A549 (cell line): ENCODE data around the gene SLC9C1. TPM values are rescaled to one million over a fixed set of nuclear protein-coding genes. Genes with fewer than 3 reads are reported as not detected.

Experiments used
- ATAC-seq, 2 experiments: fragments of 200-7000 bp in 1 of 2; fragments of >200 bp in 1 of 2; cut with Nextera tagmentation in 1 of 2; cut with Tn5 transposase in 1 of 2; 3 replicates each; pipeline versions ENCODE4 v1.8.0 to v1.9.1; 2018 to 2020; ENCODE audit warnings: mild to moderate bottlenecking in 1 of 2, moderate library complexity in 1 of 2
- CTCF ChIA-PET: fragments of 300-600 bp; sonication (Branson Sonifier 250); formaldehyde crosslinking; extraction: SDS; loops from one replicate; lab custom pipeline; 2021; ENCODE audit warnings: antibody characterized with exemption, inconsistent platforms; lab: Yijun Ruan, JAX
- POLR2A ChIA-PET: fragments of 350-600 bp; formaldehyde crosslinking; extraction: SDS; loops from one replicate; lab custom pipeline; 2021; ENCODE audit warnings: antibody characterized with exemption, inconsistent platforms; lab: Yijun Ruan, JAX
- DNase-seq, 2 experiments: peaks; one replicate each; pipeline versions ENCODE4 v3.0.0 to v3.0.0-alpha.2; 2011 to 2016; ENCODE audit warnings: low read depth in 1 of 2, low spot score in 1 of 2
- FAIRE-seq: peaks from 2 replicates; lab custom pipeline; 2011; peaks lifted over from hg19 to GRCh38; lab: Jason Lieb, UNC
- H3K27ac ChIP-seq, 2 experiments: fragments of >200 bp; sonication (Bioruptor Twin); formaldehyde crosslinking; 3 replicates each; pipeline ENCODE4 v1.5.1; 2016 to 2017
- H3K4me1 ChIP-seq: fragments of >200 bp; sonication (Bioruptor Twin); formaldehyde crosslinking; 3 replicates; pipeline ENCODE4 v1.6.1; 2016
- H3K4me2 ChIP-seq: fragments of >200 bp; sonication (Bioruptor Twin); formaldehyde crosslinking; 3 replicates; pipeline ENCODE4 v1.6.1; 2016
- H3K4me3 ChIP-seq: fragments of >200 bp; sonication (Bioruptor Twin); formaldehyde crosslinking; 3 replicates; pipeline ENCODE4 v1.5.1; 2016
- H3K9me3 ChIP-seq: fragments of >200 bp; sonication (Bioruptor Twin); formaldehyde crosslinking; 3 replicates; pipeline ENCODE4 v1.6.1; 2016
- BHLHE40 ChIP-seq: IDR thresholded peaks from 2 replicates; pipeline ENCODE4 v1.6.1; 2012; ENCODE audit warnings: low read depth, low read length, inconsistent platforms
- CBX8 ChIP-seq: fragments of 200-600 bp; sonication (generic); IDR thresholded peaks from 2 replicates; pipeline ENCODE4 v1.6.1; 2016
- CEBPB ChIP-seq, 2 experiments: fragments of >200 bp in 1 of 2; sonication (Bioruptor Twin) in 1 of 2; formaldehyde crosslinking in 1 of 2; IDR thresholded peaks; 2 replicates each; pipeline ENCODE4 v1.6.1; 2012 to 2016
- EHMT2 ChIP-seq: fragments of 200-600 bp; sonication (generic); IDR thresholded peaks from 2 replicates; pipeline ENCODE4 v1.6.1; 2016; ENCODE audit warnings: antibody characterized with exemption, low read depth, mild to moderate bottlenecking, moderate library complexity
- EP300 ChIP-seq, 2 experiments: fragments of >200 bp; sonication (Bioruptor Twin); formaldehyde crosslinking; IDR thresholded peaks; 2 replicates in 1 of 2; 3 replicates in 1 of 2; pipeline ENCODE4 v1.6.1; 2016 to 2017
- ESRRA ChIP-seq: fragments of 150-350 bp; IDR thresholded peaks from 2 replicates; pipeline ENCODE4 v1.6.1; 2014; ENCODE audit warnings: mild to moderate bottlenecking, low read length, borderline replicate concordance
- FOSB ChIP-seq: fragments of 250-450 bp; sonication (Bioruptor Pico); IDR thresholded peaks from 2 replicates; pipeline ENCODE4 v1.5.0; 2020; ENCODE audit warnings: mild to moderate bottlenecking, moderate library complexity
- HOXB5 ChIP-seq: fragments of 250-450 bp; sonication (Bioruptor Pico); IDR thresholded peaks from 2 replicates; pipeline ENCODE4 v1.5.0; 2020; ENCODE audit warnings: mild to moderate bottlenecking, moderate library complexity
- JUN ChIP-seq, 2 experiments: fragments of >200 bp; sonication (Bioruptor Twin); formaldehyde crosslinking; IDR thresholded peaks; 2 replicates in 1 of 2; 3 replicates in 1 of 2; pipeline ENCODE4 v1.6.1; 2016 to 2017
- KDM5A ChIP-seq: fragments of 200-600 bp; sonication (generic); IDR thresholded peaks from 2 replicates; pipeline ENCODE4 v1.6.1; 2016; ENCODE audit warnings: antibody characterized with exemption, mild to moderate bottlenecking
- MAFK ChIP-seq: fragments of 450-650 bp; IDR thresholded peaks from 2 replicates; pipeline ENCODE4 v1.6.1; 2014; ENCODE audit not compliant: partially characterized antibody
- MAZ ChIP-seq: fragments of 150-350 bp; IDR thresholded peaks from 2 replicates; pipeline ENCODE4 v1.6.1; 2014; ENCODE audit warnings: antibody characterized with exemption, low read depth, low read length, borderline replicate concordance
- MYC ChIP-seq: IDR thresholded peaks from 2 replicates; pipeline ENCODE4 v1.6.1; 2012; ENCODE audit warnings: mild to moderate bottlenecking, inconsistent platforms, low read length, improper control_type of control experiment, borderline replicate concordance
- NFE2L2 ChIP-seq: fragments of 150-350 bp; conservative IDR thresholded peaks from 2 replicates; pipeline ENCODE4 v1.6.1; 2014; ENCODE audit warnings: low read length
- NPAS2 ChIP-seq: fragments of 250-450 bp; sonication (Bioruptor Pico); IDR thresholded peaks from 2 replicates; pipeline ENCODE4 v1.8.0; 2022; ENCODE audit warnings: mild to moderate bottlenecking, moderate library complexity, borderline replicate concordance
- RAD21 ChIP-seq, 2 experiments: fragments of >200 bp in 1 of 2; sonication (Bioruptor Twin) in 1 of 2; formaldehyde crosslinking in 1 of 2; IDR thresholded peaks in 1 of 2; conservative IDR thresholded peaks in 1 of 2; 2 replicates in 1 of 2; 3 replicates in 1 of 2; pipeline ENCODE4 v1.6.1; 2012 to 2018; ENCODE audit warnings: inconsistent platforms in 1 of 2
- SMC3 ChIP-seq: fragments of >200 bp; sonication (Bioruptor Twin); formaldehyde crosslinking; IDR thresholded peaks from 3 replicates; pipeline ENCODE4 v1.6.1; 2018; ENCODE audit warnings: inconsistent platforms
- TFCP2L1 ChIP-seq: fragments of 250-450 bp; sonication (Bioruptor Pico); IDR thresholded peaks from 2 replicates; pipeline ENCODE4 v1.5.0; 2021; ENCODE audit warnings: mild to moderate bottlenecking
- ZNF302 ChIP-seq: fragments of 250-450 bp; sonication (Bioruptor Pico); IDR thresholded peaks from 2 replicates; pipeline ENCODE4 v1.9.0; 2021; ENCODE audit warnings: inconsistent platforms, mild to moderate bottlenecking, moderate library complexity
- WGBS: methylation state at CpG from one replicate; pipeline ENCODE4 v1.1.6; 2017; ENCODE audit errors: missing lambda C conversion rate; 5-methylcytosine and 5-hydroxymethylcytosine counted together
- polyA plus RNA-seq, 4 experiments: library from polyadenylated mRNA; depleted of rRNA in 3 of 4; stranded (reverse); fragments of >200 nt; fragmentation: RNase III in 1 of 4; extraction: RNeasy Plus Mini Kit Qiagen cat#74134 plus additional on column Dnase treatment in 1 of 4; gene quantifications; 2 replicates in 3 of 4; 3 replicates in 1 of 4; pipeline ENCODE4 v1.2.3, GENCODE V29; 2011 to 2017
- TF ChIP-seq, protein P1 (sequence below): fragments of 150-350 bp; IDR thresholded peaks from 2 replicates; pipeline ENCODE4 v1.6.1; 2014; ENCODE audit warnings: low read depth, mild to moderate bottlenecking, low read length
- TF ChIP-seq, protein P2 (sequence below): fragments of 250-450 bp; sonication (Bioruptor Pico); IDR thresholded peaks from 2 replicates; pipeline ENCODE4 v1.5.0; 2021; ENCODE audit warnings: mild to moderate bottlenecking, moderate library complexity, borderline replicate concordance
- TF ChIP-seq, protein P3 (sequence below): IDR thresholded peaks from 2 replicates; pipeline ENCODE4 v1.6.1; 2012
- TF ChIP-seq, protein P4 (sequence below): fragments of 450-650 bp; IDR thresholded peaks from 2 replicates; pipeline ENCODE4 v1.6.1; 2014; ENCODE audit warnings: antibody characterized with exemption
- TF ChIP-seq, protein P5 (sequence below): fragments of >200 bp; sonication (Bioruptor Twin); formaldehyde crosslinking; IDR thresholded peaks from 3 replicates; pipeline ENCODE4 v1.5.1; 2016
- TF ChIP-seq, protein P6 (sequence below): fragments of >200 bp; sonication (Bioruptor Twin); formaldehyde crosslinking; IDR thresholded peaks from 3 replicates; pipeline ENCODE4 v1.6.1; 2016

SLC9C1 gene
- polyA plus RNA-seq, 2 of the 4 experiments (the other 2 are of a cell fraction): not detected

DNA sequence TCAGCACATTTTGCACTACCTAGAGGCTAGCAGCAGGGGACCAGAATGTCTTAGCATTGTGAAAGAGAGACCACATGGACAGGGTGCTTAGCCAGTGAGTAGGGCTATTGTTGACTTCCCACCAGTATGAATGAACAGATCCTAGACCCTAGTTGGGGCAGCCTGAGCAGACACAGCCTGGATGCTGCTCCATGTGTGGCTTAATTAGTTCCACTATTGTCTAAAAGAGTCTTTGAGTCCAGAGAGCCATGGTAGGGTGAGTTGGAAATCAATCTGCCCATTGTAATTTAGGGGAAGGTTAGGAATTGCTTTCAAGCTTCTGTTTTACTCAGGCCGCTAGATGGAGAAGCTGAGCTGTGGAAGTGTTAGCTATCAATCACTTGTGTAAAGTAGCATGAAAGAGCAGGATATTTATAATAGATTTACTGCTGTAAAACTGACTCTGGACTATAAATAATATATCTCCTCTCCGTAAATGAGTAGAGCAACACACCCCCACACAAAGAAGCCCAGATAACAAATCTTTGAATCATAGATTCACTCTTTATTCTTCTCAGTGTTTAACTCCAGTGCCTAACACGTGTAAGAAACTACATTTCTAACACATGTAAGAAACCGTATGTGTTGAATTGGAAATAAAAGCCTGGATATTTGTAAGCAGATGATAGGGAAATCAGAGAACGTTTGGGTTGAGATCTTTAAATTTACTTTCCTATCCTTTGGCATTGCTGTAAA, 156.9 kb downstream of the SLC9C1 start:
- no peak overlapping the region for H3K4me2 ChIP-seq
- TF ChIP-seq EHMT2: no peak
- TF ChIP-seq CEBPB (IDR thresholded peaks at IDR 0.05): no peak
- TF ChIP-seq, protein P1, sequence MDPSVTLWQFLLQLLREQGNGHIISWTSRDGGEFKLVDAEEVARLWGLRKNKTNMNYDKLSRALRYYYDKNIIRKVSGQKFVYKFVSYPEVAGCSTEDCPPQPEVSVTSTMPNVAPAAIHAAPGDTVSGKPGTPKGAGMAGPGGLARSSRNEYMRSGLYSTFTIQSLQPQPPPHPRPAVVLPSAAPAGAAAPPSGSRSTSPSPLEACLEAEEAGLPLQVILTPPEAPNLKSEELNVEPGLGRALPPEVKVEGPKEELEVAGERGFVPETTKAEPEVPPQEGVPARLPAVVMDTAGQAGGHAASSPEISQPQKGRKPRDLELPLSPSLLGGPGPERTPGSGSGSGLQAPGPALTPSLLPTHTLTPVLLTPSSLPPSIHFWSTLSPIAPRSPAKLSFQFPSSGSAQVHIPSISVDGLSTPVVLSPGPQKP: no peak
- TF ChIP-seq, protein P2, sequence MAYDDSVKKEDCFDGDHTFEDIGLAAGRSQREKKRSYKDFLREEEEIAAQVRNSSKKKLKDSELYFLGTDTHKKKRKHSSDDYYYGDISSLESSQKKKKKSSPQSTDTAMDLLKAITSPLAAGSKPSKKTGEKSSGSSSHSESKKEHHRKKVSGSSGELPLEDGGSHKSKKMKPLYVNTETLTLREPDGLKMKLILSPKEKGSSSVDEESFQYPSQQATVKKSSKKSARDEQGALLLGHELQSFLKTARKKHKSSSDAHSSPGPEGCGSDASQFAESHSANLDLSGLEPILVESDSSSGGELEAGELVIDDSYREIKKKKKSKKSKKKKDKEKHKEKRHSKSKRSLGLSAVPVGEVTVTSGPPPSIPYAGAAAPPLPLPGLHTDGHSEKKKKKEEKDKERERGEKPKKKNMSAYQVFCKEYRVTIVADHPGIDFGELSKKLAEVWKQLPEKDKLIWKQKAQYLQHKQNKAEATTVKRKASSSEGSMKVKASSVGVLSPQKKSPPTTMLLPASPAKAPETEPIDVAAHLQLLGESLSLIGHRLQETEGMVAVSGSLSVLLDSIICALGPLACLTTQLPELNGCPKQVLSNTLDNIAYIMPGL (CRISPR knock-in tag): no peak
- TF ChIP-seq, protein P3, sequence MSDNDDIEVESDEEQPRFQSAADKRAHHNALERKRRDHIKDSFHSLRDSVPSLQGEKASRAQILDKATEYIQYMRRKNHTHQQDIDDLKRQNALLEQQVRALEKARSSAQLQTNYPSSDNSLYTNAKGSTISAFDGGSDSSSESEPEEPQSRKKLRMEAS: no peak
- TF ChIP-seq CBX8: no peak
- no peak for TF ChIP-seq ZNF302 (CRISPR knock-in tag)
- TF ChIP-seq, protein P4, sequence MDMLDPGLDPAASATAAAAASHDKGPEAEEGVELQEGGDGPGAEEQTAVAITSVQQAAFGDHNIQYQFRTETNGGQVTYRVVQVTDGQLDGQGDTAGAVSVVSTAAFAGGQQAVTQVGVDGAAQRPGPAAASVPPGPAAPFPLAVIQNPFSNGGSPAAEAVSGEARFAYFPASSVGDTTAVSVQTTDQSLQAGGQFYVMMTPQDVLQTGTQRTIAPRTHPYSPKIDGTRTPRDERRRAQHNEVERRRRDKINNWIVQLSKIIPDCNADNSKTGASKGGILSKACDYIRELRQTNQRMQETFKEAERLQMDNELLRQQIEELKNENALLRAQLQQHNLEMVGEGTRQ: no peak
- TF ChIP-seq JUN (IDR thresholded peaks at IDR 0.05): no peak
- no peak for TF ChIP-seq FOSB (CRISPR knock-in tag)
- TF ChIP-seq NPAS2 (CRISPR knock-in tag): no peak
- TF ChIP-seq BHLHE40: no peak
- TF ChIP-seq MAZ: no peak
- no peak for TF ChIP-seq EP300 (IDR thresholded peaks at IDR 0.05)
- TF ChIP-seq SMC3: peak; percentile 62
- no peak for TF ChIP-seq MAFK
- no peak for TF ChIP-seq ESRRA
- TF ChIP-seq, protein P5, sequence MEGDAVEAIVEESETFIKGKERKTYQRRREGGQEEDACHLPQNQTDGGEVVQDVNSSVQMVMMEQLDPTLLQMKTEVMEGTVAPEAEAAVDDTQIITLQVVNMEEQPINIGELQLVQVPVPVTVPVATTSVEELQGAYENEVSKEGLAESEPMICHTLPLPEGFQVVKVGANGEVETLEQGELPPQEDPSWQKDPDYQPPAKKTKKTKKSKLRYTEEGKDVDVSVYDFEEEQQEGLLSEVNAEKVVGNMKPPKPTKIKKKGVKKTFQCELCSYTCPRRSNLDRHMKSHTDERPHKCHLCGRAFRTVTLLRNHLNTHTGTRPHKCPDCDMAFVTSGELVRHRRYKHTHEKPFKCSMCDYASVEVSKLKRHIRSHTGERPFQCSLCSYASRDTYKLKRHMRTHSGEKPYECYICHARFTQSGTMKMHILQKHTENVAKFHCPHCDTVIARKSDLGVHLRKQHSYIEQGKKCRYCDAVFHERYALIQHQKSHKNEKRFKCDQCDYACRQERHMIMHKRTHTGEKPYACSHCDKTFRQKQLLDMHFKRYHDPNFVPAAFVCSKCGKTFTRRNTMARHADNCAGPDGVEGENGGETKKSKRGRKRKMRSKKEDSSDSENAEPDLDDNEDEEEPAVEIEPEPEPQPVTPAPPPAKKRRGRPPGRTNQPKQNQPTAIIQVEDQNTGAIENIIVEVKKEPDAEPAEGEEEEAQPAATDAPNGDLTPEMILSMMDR: peak; percentile 71
- TF ChIP-seq, protein P6, sequence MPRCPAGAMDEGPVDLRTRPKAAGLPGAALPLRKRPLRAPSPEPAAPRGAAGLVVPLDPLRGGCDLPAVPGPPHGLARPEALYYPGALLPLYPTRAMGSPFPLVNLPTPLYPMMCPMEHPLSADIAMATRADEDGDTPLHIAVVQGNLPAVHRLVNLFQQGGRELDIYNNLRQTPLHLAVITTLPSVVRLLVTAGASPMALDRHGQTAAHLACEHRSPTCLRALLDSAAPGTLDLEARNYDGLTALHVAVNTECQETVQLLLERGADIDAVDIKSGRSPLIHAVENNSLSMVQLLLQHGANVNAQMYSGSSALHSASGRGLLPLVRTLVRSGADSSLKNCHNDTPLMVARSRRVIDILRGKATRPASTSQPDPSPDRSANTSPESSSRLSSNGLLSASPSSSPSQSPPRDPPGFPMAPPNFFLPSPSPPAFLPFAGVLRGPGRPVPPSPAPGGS: no peak
- peak; percentile 74 to 77 for TF ChIP-seq RAD21 (conservative IDR thresholded peaks at IDR 0.05 in 1 of 2, IDR thresholded peaks at IDR 0.05 in 1 of 2)
- TF ChIP-seq KDM5A: no peak
- TF ChIP-seq TFCP2L1: no peak
- no peak for TF ChIP-seq NFE2L2
- TF ChIP-seq HOXB5 (CRISPR knock-in tag): 0 out of 2 replicates have a peak, but pooled peaks have one; percentile 59
- TF ChIP-seq MYC: no peak
- TF ChIP-seq, all 56 proteins: peak for 4
- Histone ChIP-seq H3K4me3 (no peak overlapping the region), H3K9me3 (no peaks in the 10 kb centered on the region), H3K27ac (no peak overlapping the region), H3K4me1 (no peaks in the 10 kb centered on the region)
- ChIA-PET CTCF (interaction anchor here (0.5 to 2.6 kb wide), 13 partner anchors 9 to 468 kb away, joined by 3 to 8 read pairs (median 4); partner anchors contain the start of gene SLC9C1), POLR2A (no interaction called here)
- 30% methylated on average over 5 of the region's 5 CpGs for WGBS
- peak in 1 of 2 experiments; percentile 65 for DNase-seq
- ATAC-seq: peak; percentile 85 to 89
- FAIRE-seq: peak; percentile 56
